T-cell (primary cell): ENCODE measurements around the gene FBLN2. TPM values are rescaled to one million over a fixed set of nuclear protein-coding genes. Genes with fewer than 3 reads are reported as not detected.

Experiments
- ATAC-seq, 4 experiments: fragments of 200-7000 bp in 3 of 4; fragments of 150-1000 bp in 1 of 4; cut with Tn5 transposase; replicated peaks in 1 of 4; 1 replicate in 3 of 4; 2 replicates in 1 of 4; pipeline ENCODE4 v1.10.0; 2021; ENCODE audit warnings: moderate library complexity in 3 of 4, mild to moderate bottlenecking in 2 of 4, moderate number of reproducible peaks in 1 of 4
- CTCF ChIA-PET, 2 donors: fragments of 300-600 bp; sonication (Branson Sonifier 250); formaldehyde crosslinking; loops; one replicate each; lab custom pipeline; 2022; ENCODE audit warnings: antibody characterized with exemption in 2 of 2; lab: Charles Lee
- POLR2A ChIA-PET, 2 donors: fragments of 300-600 bp; sonication (Branson Sonifier 250); formaldehyde crosslinking; loops; one replicate each; lab custom pipeline; 2022; ENCODE audit warnings: antibody characterized with exemption in 2 of 2; lab: Charles Lee
- DNase-seq, 35 experiments: peaks; one replicate each; pipeline versions ENCODE4 v3.0.0 to v3.0.0-alpha.2; 2013 to 2023
- H3K27ac ChIP-seq: one replicate; pipeline ENCODE4 v1.5.1; 2013; ENCODE audit warnings: low read length
- H3K27me3 ChIP-seq, 2 experiments: replicated peaks in 1 of 2; 1 replicate in 1 of 2; 2 replicates in 1 of 2; pipeline versions ENCODE4 v1.6.1 to v1.7.0; 2013; ENCODE audit warnings: low read length in 1 of 2, mixed read lengths in 1 of 2; ENCODE audit not compliant: control insufficient read depth in 2 of 2, insufficient read depth in 2 of 2; ENCODE audit errors: extremely low read depth in 1 of 2
- H3K36me3 ChIP-seq, 2 donors: 1 replicate in 1 of 2; 2 replicates in 1 of 2; pipeline versions ENCODE4 v1.6.1 to v1.7.0; 2013; ENCODE audit warnings: low read length in 1 of 2; ENCODE audit not compliant: control insufficient read depth in 2 of 2, insufficient read depth in 1 of 2; ENCODE audit errors: extremely low read depth in 1 of 2
- H3K4me1 ChIP-seq, 2 experiments: 1 replicate in 1 of 2; 2 replicates in 1 of 2; pipeline versions ENCODE4 v1.6.1 to v1.7.0; 2013; ENCODE audit warnings: low read length in 2 of 2, mixed read lengths in 1 of 2; ENCODE audit not compliant: insufficient read depth in 2 of 2, control insufficient read depth in 1 of 2; ENCODE audit errors: extremely low read depth in 1 of 2
- H3K4me3 ChIP-seq, 2 donors: 1 replicate in 1 of 2; 2 replicates in 1 of 2; pipeline versions ENCODE4 v1.5.1 to v1.7.0; 2013; ENCODE audit warnings: mild to moderate bottlenecking in 2 of 2, low read length in 1 of 2, moderate library complexity in 1 of 2; ENCODE audit not compliant: control insufficient read depth in 1 of 2; ENCODE audit errors: extremely low read depth in 1 of 2
- H3K9me3 ChIP-seq: 2 replicates; pipeline ENCODE4 v1.7.0; 2013
- H3K27ac Mint-ChIP-seq, 2 donors: one replicate each; pipeline ENCODE4 v1.8.0; 2020 to 2021; ENCODE audit warnings: mild to moderate bottlenecking in 2 of 2, mixed read lengths in 2 of 2
- H3K27me3 Mint-ChIP-seq, 2 donors: one replicate each; pipeline ENCODE4 v1.8.0; 2021 to 2022; ENCODE audit warnings: mixed read lengths in 2 of 2
- H3K36me3 Mint-ChIP-seq: one replicate; pipeline ENCODE4 v1.8.0; 2021; ENCODE audit warnings: mixed read lengths
- H3K4me1 Mint-ChIP-seq, 3 donors: one replicate each; pipeline ENCODE4 v1.8.0; 2020 to 2022; ENCODE audit warnings: mixed read lengths in 3 of 3, mild to moderate bottlenecking in 1 of 3
- H3K4me3 Mint-ChIP-seq, 3 donors: one replicate each; pipeline ENCODE4 v1.8.0; 2020 to 2022; ENCODE audit warnings: mild to moderate bottlenecking in 3 of 3, mixed read lengths in 3 of 3, moderate library complexity in 3 of 3
- H3K9me3 Mint-ChIP-seq, 3 donors: one replicate each; pipeline ENCODE4 v1.8.0; 2020 to 2022; ENCODE audit warnings: mixed read lengths in 3 of 3
- WGBS: methylation state at CpG from one replicate; pipeline ENCODE4 v1.1.5; 2013; ENCODE audit warnings: missing lambda C conversion rate; ENCODE audit not compliant: insufficient coverage; 5-methylcytosine and 5-hydroxymethylcytosine counted together
- total RNA-seq, 35 experiments: library from RNA in 6 of 35; stranded (reverse) in 6 of 35; fragments of 120-200 nt in 1 of 35; gene quantifications; one replicate each; pipeline versions ENCODE4 v1.2.1 to v1.2.4 and lab custom pipeline; 2013 to 2026

The FBLN2 gene
- total RNA-seq, 5 donors from 2014 or later (not counting 1 experiment from before 2014, with no cell fraction given): 1.5 to 5.8 (median 2.8) TPM

DNA sequence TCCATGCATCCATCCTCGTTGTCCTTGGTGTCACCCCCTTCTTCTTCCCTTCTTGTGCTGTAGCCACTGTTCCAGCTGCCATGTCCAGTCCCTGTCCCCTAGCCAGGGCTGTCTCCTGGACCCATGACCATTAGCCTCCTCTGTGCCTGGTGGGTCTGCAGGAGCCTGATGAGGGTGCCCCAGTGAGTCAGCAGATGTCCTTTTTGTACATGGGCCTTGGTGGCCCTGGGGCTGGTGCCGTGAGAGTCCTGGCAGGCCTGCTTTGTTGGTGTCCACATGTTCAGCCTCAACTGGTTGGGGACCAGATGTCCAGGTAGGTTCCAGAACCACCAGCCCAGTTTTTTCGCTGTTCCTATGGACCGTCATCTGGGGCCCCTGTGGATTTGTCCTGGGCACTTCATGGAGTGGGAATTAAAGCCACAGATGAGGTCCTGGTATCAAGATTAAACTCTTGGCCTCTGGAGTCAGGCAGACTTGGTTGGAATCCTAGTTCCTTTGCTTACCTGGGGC is 66.1 kb downstream of the FBLN2 start:
- H3K9me3 Mint-ChIP-seq: peaks cover 0 to 10% (median 0%) of the 10 kb centered on the region in 3 donors
- peaks cover 0 to 4% of the 10 kb centered on the region in 2 donors for H3K27me3 Mint-ChIP-seq

DNA sequence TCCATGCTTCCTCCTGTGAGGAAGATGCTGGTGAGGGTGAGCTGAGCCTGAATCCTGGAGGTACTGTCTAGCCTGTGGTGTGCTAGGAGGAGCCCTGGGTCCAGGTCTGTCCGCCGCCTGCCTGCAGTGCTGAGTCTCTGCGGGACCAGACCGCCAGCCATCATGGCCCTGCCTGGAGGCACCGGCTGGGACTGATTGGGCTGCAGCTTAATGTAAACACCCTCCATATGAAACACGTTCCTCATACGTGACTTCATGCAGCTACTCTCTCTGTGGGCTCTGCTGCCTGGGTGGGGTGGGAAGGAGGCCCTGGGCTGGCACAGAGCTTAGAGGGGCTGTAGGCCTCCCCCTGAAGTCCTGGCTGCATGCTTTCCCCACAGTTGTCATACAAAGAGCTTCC is 67.4 kb downstream of the FBLN2 start:
- Mint-ChIP-seq H3K9me3 (peaks cover 0 to 10% (median 0%) of the 10 kb centered on the region in 3 donors), H3K27me3 (no peaks in the 10 kb centered on the region), H3K27ac (no peak overlapping the region), H3K4me1 (peaks cover 0 to 2% (median 1%) of the 10 kb centered on the region in 3 donors), H3K4me3 (no peak overlapping the region), H3K36me3 (no peaks in the 10 kb centered on the region)
- DNase-seq: no peak
- peaks cover 0 to 3% of the 10 kb centered on the region in 2 experiments for H3K4me1 ChIP-seq
- H3K36me3 ChIP-seq: no peaks in the 10 kb centered on the region
- H3K9me3 ChIP-seq: no peaks in the 10 kb centered on the region
- no peak overlapping the region for H3K4me3 ChIP-seq
- CTCF ChIA-PET: no interaction called here
- peaks cover 0 to under 1% of the 10 kb centered on the region in 2 experiments for H3K27me3 ChIP-seq
- no peak overlapping the region for H3K27ac ChIP-seq
- WGBS: 83% methylated on average over 3 of the region's 7 CpGs
- POLR2A ChIA-PET: no interaction called here
- no peak for ATAC-seq

More for the DNA sequence above, 66.1 kb downstream of the FBLN2 start:
- H3K9me3 ChIP-seq: no peaks in the 10 kb centered on the region
- ChIA-PET CTCF (no interaction called here), POLR2A (no interaction called here)
- ATAC-seq (no peak), DNase-seq (no peak)
- Mint-ChIP-seq H3K4me1 (no peaks in the 10 kb centered on the region), H3K4me3 (no peak overlapping the region), H3K36me3 (no peaks in the 10 kb centered on the region), H3K27ac (no peak overlapping the region)
- H3K27ac ChIP-seq: no peak overlapping the region
- H3K4me3 ChIP-seq: no peak overlapping the region
- WGBS: 74% methylated on average over 4 of the region's 4 CpGs
- H3K36me3 ChIP-seq: no peaks in the 10 kb centered on the region
- H3K27me3 ChIP-seq: peaks cover 0 to 6% of the 10 kb centered on the region in 2 experiments
- H3K4me1 ChIP-seq: no peaks in the 10 kb centered on the region

DNA sequence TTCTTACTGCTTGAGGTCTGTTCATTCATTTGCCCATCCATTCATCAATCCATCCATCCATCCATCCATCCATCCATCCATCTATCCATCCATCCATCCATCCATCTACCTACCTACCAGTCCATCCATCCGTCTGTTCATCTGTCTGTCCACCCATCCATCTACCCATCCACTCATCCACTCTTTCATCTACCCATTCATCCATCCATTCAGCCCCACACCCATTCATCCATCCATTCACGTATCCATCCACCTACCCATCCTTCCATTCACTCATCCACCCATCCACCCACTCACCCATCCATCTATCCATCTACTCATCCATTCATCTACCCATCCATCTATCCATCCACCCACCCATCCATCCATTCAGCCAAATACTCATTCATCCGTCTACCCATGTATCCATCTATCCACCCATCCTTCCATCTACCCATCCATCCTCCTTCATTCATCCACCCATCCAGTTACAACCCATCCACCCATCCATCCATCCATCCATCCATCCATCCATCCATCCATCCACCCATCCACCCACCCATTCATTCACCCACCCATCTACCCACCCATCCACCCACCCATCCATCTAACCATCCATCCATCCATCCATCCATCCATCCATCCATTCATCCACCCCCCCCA is 68.3 kb downstream of the FBLN2 start:
- POLR2A ChIA-PET: no interaction called here
- H3K27me3 Mint-ChIP-seq: no peaks in the 10 kb centered on the region
- DNase-seq (no peak), ATAC-seq (no peak)
- H3K27ac Mint-ChIP-seq: no peak overlapping the region
- no peak overlapping the region for H3K4me3 Mint-ChIP-seq
- Histone ChIP-seq H3K4me1 (peaks cover 0 to 10% of the 10 kb centered on the region in 2 experiments), H3K27me3 (peaks cover 0 to 2% of the 10 kb centered on the region in 2 experiments), H3K4me3 (no peak overlapping the region), H3K9me3 (no peaks in the 10 kb centered on the region), H3K27ac (no peak overlapping the region), H3K36me3 (no peaks in the 10 kb centered on the region)
- no peaks in the 10 kb centered on the region for H3K36me3 Mint-ChIP-seq
- CTCF ChIA-PET: no interaction called here
- H3K4me1 Mint-ChIP-seq: peaks cover 0 to 9% (median 8%) of the 10 kb centered on the region in 3 donors
- WGBS: 84% methylated on average over 3 of the region's 3 CpGs
- H3K9me3 Mint-ChIP-seq: peaks cover 0 to 10% (median 0%) of the 10 kb centered on the region in 3 donors

DNA sequence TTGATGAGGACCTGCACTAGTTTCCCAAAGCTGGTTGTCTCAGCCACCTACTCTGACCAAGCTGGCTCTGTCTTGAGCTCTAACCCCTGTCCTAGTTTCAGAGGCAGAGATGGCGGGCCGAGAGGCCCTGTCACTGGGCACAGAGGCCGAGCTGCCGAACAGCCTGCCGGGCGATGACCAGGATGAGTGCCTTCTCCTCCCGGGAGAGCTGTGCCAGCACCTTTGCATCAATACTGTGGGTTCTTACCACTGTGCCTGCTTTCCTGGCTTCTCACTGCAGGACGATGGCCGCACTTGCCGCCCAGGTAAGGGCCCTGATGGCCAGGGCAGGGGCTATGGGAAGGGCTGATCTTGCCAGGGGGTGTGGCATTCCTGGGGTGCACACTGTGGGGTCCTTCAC is 69.1 kb downstream of the FBLN2 start:
- H3K27ac Mint-ChIP-seq: no peak overlapping the region
- POLR2A ChIA-PET: no interaction called here
- no peak for DNase-seq

DNA sequence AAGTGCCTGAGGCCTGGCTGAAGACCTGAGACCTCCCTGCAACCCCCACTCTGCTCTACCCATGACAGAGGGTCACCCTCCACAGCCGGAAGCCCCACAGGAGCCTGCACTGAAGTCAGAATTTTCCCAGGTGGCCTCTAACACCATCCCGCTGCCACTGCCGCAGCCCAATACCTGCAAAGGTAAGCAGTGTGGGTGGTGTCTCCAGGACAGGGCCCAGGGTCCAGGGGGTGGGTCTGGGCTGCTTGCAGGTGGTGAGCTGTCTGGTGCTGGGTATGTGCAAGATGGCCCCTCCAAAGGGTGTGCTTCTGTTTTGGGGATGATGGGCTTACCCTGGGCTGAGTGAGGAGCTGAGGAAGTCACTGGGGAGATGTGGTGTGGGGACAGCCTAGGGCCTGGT is 69.9 kb downstream of the FBLN2 start:
- Histone ChIP-seq H3K9me3 (no peaks in the 10 kb centered on the region), H3K27me3 (peaks cover 0 to 7% of the 10 kb centered on the region in 2 experiments), H3K4me1 (peaks cover 0 to 10% of the 10 kb centered on the region in 2 experiments), H3K27ac (no peak overlapping the region), H3K4me3 (no peak overlapping the region), H3K36me3 (no peaks in the 10 kb centered on the region)
- Mint-ChIP-seq H3K4me3 (no peak overlapping the region), H3K9me3 (peaks cover 0 to 10% (median 0%) of the 10 kb centered on the region in 3 donors), H3K27me3 (no peaks in the 10 kb centered on the region), H3K4me1 (peaks cover 0 to 9% (median 8%) of the 10 kb centered on the region in 3 donors), H3K27ac (no peak overlapping the region), H3K36me3 (no peaks in the 10 kb centered on the region)
- CTCF ChIA-PET: no interaction called here
- WGBS: 90% methylated on average over 2 of the region's 3 CpGs
- no peak for DNase-seq
- ATAC-seq: no peak
- POLR2A ChIA-PET: no interaction called here

More for the DNA sequence above, 69.1 kb downstream of the FBLN2 start:
- 90% methylated on average over 10 of the region's 10 CpGs for WGBS
- H3K36me3 ChIP-seq: no peaks in the 10 kb centered on the region
- peaks cover 0 to 9% (median 8%) of the 10 kb centered on the region in 3 donors for H3K4me1 Mint-ChIP-seq
- H3K4me1 ChIP-seq: peaks cover 0 to 10% of the 10 kb centered on the region in 2 experiments
- H3K27me3 Mint-ChIP-seq: no peaks in the 10 kb centered on the region
- H3K9me3 ChIP-seq: no peaks in the 10 kb centered on the region
- H3K27me3 ChIP-seq: peaks cover 0 to 7% of the 10 kb centered on the region in 2 experiments
- no peak overlapping the region for H3K4me3 Mint-ChIP-seq
- H3K9me3 Mint-ChIP-seq: peaks cover 0 to 10% (median 0%) of the 10 kb centered on the region in 3 donors
- ATAC-seq: no peak
- no peak overlapping the region for H3K27ac ChIP-seq
- H3K4me3 ChIP-seq: no peak overlapping the region
- CTCF ChIA-PET: no interaction called here
- H3K36me3 Mint-ChIP-seq: no peaks in the 10 kb centered on the region

DNA sequence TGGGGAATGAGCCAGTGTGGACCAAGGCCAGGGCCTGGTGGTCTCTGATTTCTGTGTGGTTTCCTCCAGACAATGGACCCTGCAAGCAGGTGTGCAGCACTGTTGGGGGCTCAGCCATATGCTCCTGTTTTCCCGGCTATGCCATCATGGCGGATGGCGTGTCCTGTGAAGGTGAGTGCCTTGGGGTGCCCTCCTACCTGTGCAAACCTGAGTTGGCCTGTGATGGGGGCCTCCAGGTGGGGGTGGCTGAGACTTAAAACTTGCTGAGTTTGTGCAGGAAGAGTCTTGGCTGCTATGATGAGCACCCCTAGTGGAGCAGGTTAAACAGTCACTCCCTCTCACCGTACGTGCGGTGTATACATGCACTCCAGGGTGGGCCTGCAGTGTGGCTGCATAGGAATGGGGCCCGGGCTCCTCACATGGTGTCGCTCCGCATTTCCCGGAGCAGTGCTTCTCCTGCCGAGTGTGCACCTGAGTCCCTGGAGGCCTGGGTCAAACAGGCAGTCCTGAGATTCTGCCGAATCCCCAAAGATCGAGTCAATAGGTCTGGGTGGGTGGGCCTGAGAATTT is 70.8 kb downstream of the FBLN2 start:
- H3K9me3 Mint-ChIP-seq: peaks cover 0 to 1% (median 0%) of the 10 kb centered on the region in 3 donors
- no peak for ATAC-seq
- H3K4me1 Mint-ChIP-seq: peaks cover 0 to 9% (median 8%) of the 10 kb centered on the region in 3 donors
- WGBS: 81% methylated on average over 10 of the region's 13 CpGs
- Histone ChIP-seq H3K27ac (no peak overlapping the region), H3K4me1 (peaks cover 0 to 10% of the 10 kb centered on the region in 2 experiments), H3K9me3 (no peaks in the 10 kb centered on the region), H3K27me3 (peaks cover 0 to 7% of the 10 kb centered on the region in 2 experiments), H3K36me3 (no peaks in the 10 kb centered on the region), H3K4me3 (no peak overlapping the region)
- no peak overlapping the region for H3K4me3 Mint-ChIP-seq
- ChIA-PET POLR2A (no interaction called here), CTCF (no interaction called here)
- no peak for DNase-seq
- no peaks in the 10 kb centered on the region for H3K27me3 Mint-ChIP-seq
- no peak overlapping the region for H3K27ac Mint-ChIP-seq
- H3K36me3 Mint-ChIP-seq: no peaks in the 10 kb centered on the region
